Activated CD8-positive, alpha-beta memory T cell treated with anti-CD3 and anti-CD28 coated beads for 36 hours (primary cell): ENCODE results near the gene DONSON. TPM values are rescaled to one million over a fixed set of nuclear protein-coding genes. Genes with fewer than 3 reads are reported as not detected.

Experiments
- CTCF ChIA-PET: fragments of 350-600 bp; sonication (Branson Sonifier 250); formaldehyde crosslinking; loops from one replicate; lab custom pipeline; 2021; ENCODE audit warnings: antibody characterized with exemption; lab: Charles Lee
- POLR2A ChIA-PET: fragments of 350-600 bp; sonication (Branson Sonifier 250); formaldehyde crosslinking; loops from one replicate; lab custom pipeline; 2021; ENCODE audit warnings: antibody characterized with exemption; lab: Charles Lee
- total RNA-seq, 2 experiments: library from RNA; stranded (reverse); gene quantifications; one replicate each; pipeline ENCODE4 v1.2.3, GENCODE V29; 2021

Gene DONSON
- total RNA-seq, 2 experiments from 2014 or later = 41.9 to 45.5 TPM

DNA sequence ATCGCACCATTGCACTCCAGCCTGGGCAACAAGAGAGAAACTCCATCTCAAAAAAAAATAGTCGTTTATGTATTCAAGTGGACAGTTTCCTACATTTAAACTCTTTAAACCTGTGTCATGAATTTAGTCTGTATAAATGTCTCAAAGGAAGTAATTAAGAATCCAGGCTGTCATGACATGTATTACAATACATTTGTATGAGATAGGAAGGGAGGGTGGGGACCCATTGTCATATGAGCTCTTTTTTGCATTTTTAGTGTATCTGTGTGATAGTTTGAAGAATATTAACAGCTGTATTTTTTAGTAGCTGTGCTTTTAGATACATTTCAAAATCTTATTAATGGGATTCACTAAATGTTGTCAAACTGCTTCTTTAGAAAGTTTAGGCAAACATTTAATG is 20.0 kb downstream of the DONSON start:
- CTCF ChIA-PET = no interaction called here
- POLR2A ChIA-PET = interaction anchor here (0.6 kb wide), 1 partner anchor 797 kb away, joined by 4 read pairs; the partner anchor contains the start of gene PAXBP1

DNA sequence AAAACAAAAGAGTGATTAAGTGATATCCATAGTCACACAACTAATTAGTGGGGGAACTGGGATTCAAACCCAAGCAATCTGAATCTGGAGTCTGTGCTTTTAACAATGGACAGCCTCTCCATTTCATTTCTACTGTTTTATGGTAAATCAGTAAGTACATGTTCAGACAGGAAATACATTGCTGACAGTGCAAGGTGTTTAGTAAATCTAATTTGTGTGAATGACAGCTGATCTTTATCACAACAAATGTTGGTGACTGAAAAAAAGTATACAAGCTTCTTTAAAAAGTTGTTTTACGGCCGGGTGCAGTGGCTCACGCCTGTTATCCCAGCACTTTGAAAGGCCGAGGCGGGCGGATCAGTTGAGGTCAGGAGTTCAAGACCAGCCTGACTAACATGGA is 20.6 kb downstream of the DONSON start:
- ChIA-PET CTCF (no interaction called here), POLR2A (interaction anchor here (0.5 to 0.6 kb wide), 2 partner anchors 10 to 797 kb away, joined by 3 to 4 read pairs; partner anchors contain the start of gene PAXBP1)

DNA sequence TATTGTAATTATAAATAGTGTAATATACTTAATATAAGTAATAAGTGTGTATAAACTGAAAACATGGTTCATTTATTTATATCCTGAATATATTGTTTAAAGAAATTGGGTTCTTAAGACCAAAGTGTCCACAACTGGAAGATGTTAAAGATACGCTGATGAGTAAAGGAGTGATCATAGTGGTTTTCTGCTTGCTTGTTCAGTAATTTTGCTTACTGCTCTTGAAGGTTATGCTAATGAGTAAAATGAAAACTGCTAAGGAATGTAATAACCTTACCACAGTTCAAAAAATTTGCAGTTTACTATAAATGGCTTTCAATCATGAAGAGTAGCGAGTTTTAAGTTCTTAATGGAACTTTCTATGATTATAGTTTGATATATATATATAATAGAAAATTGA is 22.0 kb downstream of the DONSON start:
- ChIA-PET POLR2A (no interaction called here), CTCF (no interaction called here)

DNA sequence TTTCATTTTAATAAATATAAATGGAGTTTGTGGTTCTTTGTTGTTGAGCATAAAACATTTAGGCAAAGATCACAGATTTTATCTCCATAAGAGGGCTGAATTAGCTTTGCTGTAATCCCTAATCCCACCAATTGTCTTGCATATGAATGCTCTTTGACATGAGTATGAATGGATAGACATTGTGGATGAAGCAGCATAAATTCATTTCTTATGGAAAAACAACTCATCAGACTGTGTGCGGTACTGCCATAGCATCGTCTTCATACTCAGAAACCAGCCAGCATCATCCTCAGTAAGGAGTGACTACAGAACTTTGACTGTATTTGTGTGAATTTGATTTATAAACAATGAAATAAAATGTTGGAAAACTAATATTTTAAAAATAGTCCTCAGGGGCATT is 26.1 kb downstream of the DONSON start:
- CTCF ChIA-PET = no interaction called here
- POLR2A ChIA-PET = no interaction called here

DNA sequence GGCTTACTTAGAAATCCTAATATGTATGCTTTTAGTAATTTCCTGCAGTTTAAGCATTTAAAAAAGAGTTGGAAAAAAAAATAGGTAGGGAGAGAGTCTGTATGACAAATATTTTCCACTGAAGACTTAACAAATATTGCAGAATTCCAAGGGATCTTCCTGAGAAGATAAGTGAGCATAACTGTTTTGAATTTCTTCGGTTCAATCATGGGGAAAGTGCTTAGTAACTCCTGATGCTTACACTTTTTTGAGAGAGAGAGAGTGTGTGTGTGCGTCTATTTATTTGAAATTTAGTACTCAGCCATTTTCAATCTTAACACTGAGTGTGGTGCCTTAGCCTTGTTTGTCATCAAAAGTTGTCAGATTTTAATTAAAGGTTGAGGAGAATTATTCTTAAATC is 27.1 kb downstream of the DONSON start:
- ChIA-PET POLR2A (no interaction called here), CTCF (no interaction called here)

DNA sequence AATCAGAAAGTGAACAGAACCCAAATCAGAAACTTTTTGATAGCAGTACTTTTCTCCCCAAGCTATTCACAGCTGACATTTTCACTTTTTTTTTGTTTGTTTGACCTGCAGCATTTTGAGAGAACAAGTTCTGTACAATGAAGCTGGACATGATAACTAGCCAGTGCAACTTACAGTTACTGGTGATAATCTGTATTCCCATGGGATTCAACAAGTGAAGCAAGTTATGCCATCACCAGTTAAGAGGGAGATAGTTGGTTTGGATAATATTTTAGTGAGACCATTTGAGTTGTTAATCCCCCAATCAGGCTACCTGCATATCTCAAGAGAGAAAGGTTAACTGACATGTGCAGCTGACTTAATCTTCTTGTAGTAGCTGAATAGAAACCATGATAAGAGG is 27.5 kb downstream of the DONSON start:
- ChIA-PET CTCF (no interaction called here), POLR2A (no interaction called here)

DNA sequence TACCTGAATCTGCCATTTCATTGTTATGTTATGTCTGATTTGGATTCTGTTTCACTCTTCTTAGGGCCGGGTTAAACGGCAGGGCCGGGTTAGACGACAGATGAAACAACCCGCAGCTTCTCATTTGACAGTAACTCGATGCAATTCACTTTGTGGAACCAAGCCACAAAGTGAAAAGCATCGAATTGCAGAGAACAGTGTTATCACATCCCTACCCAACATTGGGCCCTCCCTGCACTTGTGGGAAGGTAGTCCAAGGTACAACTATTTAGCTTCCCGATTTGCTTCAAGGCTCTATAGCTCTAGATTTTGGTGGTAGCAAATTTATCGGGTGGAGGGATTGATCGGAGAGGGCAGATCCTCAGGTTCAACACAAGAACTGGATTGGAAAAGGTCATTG is 28.7 kb downstream of the DONSON start:
- ChIA-PET POLR2A (interaction anchor here (0.5 kb wide), 1 partner anchor 21 kb away, joined by 3 read pairs; no protein-coding TSS in a partner anchor), CTCF (no interaction called here)

DNA sequence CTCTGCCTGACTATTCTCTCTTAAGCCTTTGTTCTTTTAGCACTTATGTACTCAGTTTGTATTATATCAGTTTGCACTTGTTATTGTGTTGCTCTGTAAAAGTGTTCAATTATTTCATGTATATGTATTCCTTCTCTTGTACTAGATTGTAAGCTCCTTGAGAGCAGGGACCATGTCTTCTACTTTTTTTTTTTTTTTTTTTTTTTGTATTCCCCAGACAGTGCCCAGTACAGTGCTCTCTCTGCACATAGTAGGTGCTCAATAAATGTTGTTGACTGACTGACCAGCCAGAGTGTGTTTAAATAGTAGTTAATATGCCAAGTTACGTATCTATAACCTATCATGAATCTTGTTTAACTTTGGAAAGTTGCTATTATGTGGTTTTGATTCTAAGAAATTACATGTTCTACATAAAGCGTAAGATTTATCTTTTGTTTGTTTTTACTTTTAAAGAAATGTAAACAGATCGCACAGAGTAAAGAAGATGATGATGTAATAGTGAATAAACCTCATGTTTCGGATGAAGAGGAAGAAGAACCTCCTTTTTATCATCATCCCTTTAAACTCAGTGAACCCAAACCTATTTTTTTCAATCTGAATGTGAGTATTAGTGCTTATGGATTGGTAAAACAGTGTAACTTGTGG is 29.6 kb downstream of the DONSON start:
- ChIA-PET POLR2A (interaction anchor here (1.0 kb wide), 1 partner anchor 21 kb away, joined by 3 read pairs; no protein-coding TSS in a partner anchor), CTCF (interaction anchor here (1.8 kb wide), 1 partner anchor 17 kb away, joined by 7 read pairs; the partner anchor contains the start of genes GART and SON)

DNA sequence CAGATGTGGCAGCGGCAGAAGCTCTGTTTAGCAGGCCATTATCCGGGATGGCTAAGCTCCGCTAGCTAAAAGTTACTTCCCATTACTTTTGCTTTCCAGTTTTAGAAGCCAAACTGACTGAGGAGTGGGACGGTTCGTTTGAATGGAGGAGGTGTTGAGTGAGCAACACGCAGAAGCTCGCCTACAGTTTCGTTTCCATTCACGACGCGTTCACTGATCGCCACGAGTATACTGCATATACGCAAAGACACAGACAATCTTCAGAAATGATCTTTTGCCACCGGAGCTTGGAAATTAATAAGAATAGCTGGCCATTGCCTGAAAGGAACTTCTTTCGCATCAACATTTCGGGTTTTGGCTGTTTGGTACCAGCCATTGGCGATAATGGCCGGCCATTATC is 31.0 kb downstream of the DONSON start:
- ChIA-PET CTCF (interaction anchor here (1.0 to 1.8 kb wide), 2 partner anchors 16 to 61 kb away, joined by 3 to 7 read pairs; partner anchors contain the start of genes GART and SON), POLR2A (interaction anchor here (1.0 kb wide), 1 partner anchor 22 kb away, joined by 4 read pairs; no protein-coding TSS in a partner anchor)

DNA sequence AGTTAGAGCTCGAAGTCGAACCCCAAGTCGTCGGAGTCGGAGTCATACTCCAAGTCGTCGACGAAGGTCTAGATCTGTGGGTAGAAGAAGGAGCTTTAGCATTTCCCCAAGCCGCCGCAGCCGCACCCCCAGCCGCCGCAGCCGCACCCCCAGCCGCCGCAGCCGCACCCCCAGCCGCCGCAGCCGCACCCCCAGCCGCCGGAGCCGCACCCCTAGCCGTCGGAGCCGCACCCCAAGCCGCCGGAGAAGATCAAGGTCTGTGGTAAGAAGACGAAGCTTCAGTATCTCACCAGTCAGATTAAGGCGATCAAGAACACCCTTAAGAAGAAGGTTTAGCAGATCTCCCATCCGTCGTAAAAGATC is 33.5 kb downstream of the DONSON start:
- ChIA-PET CTCF (interaction anchor here (1.1 to 1.2 kb wide), 2 partner anchors 43 to 45 kb away, joined by 3 read pairs; no protein-coding TSS in a partner anchor), POLR2A (no interaction called here)

DNA sequence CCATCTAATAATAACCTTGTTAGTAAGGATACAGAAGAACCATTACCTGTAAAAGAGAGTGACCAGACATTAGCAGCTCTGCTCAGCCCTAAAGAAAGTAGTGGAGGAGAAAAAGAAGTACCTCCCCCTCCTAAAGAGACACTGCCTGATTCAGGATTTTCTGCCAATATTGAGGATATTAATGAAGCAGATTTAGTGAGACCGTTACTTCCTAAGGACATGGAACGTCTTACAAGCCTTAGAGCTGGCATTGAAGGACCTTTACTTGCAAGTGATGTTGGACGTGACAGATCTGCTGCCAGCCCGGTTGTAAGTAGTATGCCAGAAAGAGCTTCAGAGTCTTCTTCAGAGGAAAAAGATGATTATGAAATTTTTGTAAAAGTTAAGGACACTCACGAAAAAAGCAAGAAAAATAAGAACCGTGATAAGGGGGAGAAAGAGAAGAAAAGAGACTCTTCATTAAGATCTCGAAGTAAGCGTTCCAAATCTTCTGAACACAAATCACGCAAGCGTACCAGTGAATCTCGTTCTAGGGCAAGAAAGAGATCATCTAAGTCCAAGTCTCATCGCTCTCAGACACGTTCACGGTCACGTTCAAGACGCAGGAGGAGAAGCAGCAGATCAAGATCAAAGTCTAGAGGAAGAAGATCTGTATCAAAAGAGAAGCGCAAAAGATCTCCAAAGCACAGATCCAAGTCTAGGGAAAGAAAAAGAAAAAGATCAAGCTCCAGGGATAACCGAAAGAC is 34.1 kb downstream of the DONSON start:
- CTCF ChIA-PET = interaction anchor here (1.1 to 1.2 kb wide), 2 partner anchors 43 to 45 kb away, joined by 3 read pairs; no protein-coding TSS in a partner anchor
- POLR2A ChIA-PET = no interaction called here

DNA sequence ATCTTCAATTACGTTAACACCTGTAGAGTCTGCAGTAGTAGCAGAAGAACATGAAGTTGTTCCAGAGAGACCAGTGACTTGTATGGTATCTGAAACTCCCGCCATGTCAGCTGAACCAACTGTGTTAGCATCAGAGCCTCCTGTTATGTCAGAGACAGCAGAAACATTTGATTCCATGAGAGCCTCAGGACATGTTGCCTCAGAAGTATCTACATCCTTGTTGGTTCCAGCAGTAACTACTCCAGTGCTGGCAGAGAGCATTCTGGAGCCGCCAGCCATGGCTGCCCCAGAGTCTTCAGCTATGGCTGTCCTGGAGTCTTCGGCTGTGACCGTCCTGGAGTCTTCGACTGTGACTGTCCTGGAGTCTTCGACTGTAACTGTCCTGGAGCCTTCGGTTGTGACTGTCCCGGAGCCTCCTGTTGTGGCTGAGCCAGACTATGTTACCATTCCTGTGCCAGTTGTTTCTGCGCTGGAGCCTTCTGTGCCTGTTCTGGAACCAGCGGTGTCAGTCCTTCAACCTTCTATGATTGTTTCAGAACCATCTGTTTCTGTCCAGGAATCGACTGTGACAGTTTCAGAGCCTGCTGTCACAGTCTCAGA is 35.4 kb downstream of the DONSON start:
- ChIA-PET CTCF (no interaction called here), POLR2A (no interaction called here)

DNA sequence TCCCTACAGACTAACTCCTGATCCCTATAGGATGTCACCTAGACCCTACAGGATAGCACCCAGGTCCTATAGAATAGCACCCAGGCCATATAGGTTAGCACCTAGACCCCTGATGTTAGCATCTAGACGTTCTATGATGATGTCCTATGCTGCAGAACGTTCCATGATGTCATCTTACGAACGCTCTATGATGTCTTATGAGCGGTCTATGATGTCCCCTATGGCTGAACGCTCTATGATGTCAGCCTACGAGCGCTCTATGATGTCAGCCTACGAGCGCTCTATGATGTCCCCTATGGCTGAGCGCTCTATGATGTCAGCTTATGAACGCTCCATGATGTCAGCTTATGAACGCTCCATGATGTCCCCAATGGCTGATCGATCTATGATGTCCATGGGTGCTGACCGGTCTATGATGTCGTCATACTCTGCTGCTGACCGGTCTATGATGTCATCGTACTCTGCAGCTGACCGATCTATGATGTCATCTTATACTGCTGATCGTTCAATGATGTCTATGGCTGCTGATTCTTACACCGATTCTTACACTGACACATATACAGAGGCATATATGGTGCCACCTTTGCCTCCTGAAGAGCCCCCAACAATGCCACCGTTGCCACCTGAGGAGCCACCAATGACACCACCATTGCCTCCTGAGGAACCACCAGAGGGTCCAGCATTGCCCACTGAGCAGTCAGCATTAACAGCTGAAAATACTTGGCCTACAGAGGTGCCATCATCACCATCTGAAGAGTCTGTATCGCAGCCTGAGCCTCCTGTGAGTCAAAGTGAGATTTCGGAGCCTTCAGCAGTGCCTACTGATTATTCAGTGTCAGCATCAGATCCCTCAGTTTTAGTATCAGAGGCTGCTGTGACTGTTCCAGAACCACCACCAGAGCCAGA is 36.1 kb downstream of the DONSON start:
- ChIA-PET CTCF (no interaction called here), POLR2A (interaction anchor here (0.7 to 0.8 kb wide), 2 partner anchors 9 to 11 kb away, joined by 3 to 5 read pairs; no protein-coding TSS in a partner anchor)

DNA sequence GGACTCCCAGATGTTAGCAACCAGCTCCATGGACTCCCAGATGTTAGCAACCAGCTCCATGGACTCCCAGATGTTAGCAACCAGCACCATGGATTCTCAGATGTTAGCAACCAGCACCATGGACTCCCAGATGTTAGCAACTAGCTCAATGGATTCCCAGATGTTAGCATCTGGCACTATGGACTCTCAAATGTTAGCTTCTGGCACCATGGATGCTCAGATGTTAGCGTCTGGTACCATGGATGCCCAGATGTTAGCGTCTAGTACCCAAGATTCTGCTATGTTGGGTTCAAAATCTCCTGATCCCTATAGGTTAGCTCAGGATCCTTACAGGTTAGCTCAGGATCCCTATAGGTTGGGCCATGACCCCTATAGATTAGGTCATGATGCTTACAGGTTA is 36.8 kb downstream of the DONSON start:
- ChIA-PET POLR2A (interaction anchor here (0.5 to 0.8 kb wide), 3 partner anchors 8 to 12 kb away, joined by 3 to 5 read pairs (median 3); partner anchors contain the start of gene GART), CTCF (no interaction called here)

DNA sequence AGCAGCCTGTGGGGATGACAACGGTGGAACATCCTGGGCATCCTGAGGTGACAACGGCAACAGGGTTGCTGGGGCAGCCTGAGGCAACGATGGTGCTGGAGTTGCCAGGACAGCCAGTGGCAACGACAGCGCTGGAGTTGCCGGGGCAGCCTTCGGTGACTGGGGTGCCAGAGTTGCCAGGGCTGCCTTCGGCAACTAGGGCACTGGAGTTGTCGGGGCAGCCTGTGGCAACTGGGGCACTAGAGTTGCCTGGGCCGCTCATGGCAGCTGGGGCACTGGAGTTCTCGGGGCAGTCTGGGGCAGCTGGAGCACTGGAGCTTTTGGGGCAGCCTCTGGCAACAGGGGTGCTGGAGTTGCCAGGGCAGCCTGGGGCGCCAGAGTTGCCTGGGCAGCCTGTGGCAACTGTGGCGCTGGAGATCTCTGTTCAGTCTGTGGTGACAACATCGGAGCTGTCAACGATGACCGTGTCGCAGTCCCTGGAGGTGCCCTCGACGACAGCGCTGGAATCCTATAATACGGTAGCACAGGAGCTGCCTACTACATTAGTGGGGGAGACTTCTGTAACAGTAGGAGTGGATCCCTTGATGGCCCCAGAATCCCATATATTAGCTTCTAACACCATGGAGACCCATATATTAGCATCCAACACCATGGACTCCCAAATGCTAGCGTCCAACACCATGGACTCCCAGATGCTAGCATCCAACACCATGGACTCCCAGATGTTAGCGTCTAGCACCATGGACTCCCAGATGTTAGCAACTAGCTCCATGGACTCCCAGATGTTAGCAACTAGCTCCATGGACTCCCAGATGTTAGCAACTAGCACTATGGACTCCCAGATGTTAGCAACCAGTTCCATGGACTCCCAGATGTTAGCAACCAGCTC is 37.5 kb downstream of the DONSON start:
- ChIA-PET CTCF (no interaction called here), POLR2A (interaction anchor here (0.5 to 0.8 kb wide), 2 partner anchors 8 to 9 kb away, joined by 3 to 5 read pairs; partner anchors contain the start of gene GART)

DNA sequence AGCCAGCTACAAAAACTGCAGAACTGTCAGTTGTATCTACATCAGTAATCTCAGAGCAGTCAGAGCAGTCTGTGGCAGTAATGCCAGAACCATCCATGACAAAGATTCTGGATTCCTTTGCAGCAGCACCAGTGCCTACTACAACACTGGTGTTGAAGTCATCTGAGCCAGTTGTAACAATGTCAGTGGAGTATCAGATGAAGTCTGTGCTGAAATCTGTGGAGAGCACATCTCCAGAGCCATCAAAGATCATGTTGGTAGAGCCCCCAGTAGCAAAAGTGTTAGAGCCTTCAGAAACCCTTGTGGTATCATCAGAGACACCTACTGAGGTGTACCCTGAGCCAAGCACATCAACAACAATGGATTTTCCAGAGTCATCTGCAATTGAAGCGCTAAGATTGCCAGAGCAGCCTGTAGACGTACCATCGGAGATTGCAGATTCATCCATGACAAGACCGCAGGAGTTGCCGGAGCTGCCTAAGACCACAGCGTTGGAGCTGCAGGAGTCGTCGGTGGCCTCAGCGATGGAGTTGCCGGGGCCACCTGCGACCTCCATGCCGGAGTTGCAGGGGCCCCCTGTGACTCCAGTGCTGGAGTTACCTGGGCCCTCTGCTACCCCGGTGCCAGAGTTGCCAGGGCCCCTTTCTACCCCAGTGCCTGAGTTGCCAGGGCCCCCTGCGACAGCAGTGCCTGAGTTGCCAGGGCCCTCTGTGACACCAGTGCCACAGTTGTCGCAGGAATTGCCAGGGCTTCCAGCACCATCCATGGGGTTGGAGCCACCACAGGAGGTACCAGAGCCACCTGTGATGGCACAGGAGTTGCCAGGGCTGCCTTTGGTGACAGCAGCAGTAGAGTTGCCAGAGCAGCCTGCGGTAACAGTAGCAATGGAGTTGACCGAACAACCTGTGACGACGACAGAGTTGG is 38.4 kb downstream of the DONSON start:
- ChIA-PET POLR2A (no interaction called here), CTCF (interaction anchor here (0.6 kb wide), 1 partner anchor 803 kb away, joined by 3 read pairs; no protein-coding TSS in a partner anchor)

DNA sequence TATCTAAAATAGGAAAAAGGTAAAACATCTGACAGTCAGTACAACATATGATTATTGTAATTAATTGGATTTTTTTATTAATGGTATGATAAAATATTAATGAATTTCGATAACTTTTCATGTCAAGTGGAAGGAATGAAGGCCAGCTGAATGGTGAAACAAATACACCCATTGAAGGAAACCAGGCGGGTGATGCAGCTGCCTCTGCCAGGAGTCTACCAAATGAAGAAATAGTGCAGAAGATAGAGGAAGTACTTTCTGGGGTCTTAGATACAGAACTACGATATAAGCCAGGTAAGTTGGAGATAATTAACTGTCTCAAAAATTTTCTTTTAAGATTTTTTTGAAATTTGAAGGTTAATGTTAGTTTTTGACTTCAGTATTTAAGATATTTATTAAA is 42.4 kb downstream of the DONSON start:
- CTCF ChIA-PET = no interaction called here
- POLR2A ChIA-PET = no interaction called here
